ENCODE data around the gene LIN7C. TPM values are rescaled to one million over a fixed set of nuclear protein-coding genes. Genes with fewer than 3 reads are reported as not detected.
"Not testable (repeated sequence)": the region's sequence is repeated elsewhere in the genome, so short reads cannot be mapped to it uniquely, and the experiment has no call there.

The LIN7C gene
- total RNA-seq, 3 donors from 2014 or later = 41.0 to 51.4 (median 44.4) TPM

DNA sequence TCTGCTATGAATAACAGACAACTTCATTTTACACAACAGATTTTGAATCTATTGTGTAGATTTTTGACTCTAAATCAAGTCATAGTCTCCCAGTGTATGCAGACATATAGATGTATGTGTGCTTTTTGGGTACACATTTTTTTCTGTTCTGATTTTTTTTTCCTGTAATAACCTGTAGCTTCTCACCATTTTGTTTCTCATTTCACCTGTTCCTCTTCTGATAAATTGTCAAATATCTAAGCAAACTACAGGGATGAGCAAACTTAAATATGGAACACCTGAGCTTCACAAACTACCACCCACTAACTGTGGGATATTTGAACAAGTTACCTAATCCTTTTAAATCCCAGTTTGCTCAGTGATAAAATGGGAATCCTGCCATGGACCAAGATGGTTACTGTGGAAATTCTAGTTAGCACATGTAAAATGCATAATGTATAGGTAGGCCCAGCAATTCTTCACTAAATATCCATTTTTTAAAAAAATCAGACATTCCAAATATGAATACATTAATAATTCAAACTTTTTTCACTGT is 49.7 kb downstream of the LIN7C start:
- Mint-ChIP-seq H3K36me3 (ENCODE audit: insufficient read depth) (no peaks in the 10 kb centered on the region), H3K4me3 (no peak overlapping the region), H3K4me1 (ENCODE audit: low read depth) (no peaks in the 10 kb centered on the region), H3K9me3 (no peaks in the 10 kb centered on the region), H3K27me3 (ENCODE audit: low read depth) (peaks cover 2% of the 10 kb centered on the region)
- ATAC-seq (no peak), DNase-seq (no peak)

DNA sequence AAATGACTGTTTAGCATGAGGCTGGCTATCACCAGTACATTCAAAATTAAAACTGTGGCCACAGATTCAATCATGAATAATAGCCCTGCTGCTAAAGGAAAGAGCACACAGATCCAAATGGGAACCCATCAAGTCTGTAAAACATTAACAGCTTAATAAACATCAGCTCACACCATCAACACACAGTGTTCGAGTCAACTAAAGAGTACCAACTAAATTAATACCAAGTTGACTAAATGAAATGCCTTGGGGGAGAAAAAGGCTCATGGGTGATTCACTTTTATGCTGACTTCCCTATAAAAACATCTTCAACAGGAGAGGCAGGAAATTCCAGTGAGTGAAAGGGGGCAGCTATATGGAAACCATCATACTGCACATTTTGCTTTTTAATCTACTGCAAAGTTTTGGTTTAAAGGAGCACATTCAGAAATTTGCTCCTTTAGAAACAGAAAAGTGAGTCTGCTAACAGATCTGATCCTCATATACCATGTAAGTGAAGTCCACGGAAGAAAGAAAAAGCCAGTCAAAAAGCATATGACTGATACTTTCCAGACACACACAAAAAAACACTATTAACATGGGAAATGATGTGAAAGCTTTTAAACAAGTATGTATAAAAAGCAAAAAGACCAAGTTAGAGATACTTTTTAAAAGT is 50.3 kb downstream of the LIN7C start:
- ATAC-seq = no peak
- Mint-ChIP-seq H3K36me3 (ENCODE audit: insufficient read depth) (no peaks in the 10 kb centered on the region), H3K27me3 (ENCODE audit: low read depth) (no peaks in the 10 kb centered on the region), H3K9me3 (no peaks in the 10 kb centered on the region), H3K4me1 (ENCODE audit: low read depth) (no peaks in the 10 kb centered on the region), H3K4me3 (no peak overlapping the region)
- DNase-seq = no peak

DNA sequence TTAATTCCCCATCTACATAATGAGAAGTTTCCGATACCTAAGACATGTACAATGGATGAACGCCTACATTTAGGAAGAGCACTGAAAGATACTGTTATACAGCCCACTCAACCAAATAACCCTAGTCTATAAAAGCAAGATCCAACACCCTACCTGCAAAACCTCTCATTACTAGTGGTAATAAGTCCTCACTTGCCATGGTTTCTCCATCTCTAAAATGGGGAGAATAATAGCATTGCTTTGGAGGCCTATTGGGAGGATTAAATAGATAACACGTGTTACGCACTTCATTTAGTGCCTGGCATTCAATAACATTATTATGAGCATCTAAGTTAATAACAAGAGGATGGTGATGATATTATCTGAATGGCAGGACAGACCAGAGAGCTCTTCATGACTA is 50.9 kb downstream of the LIN7C start:
- no peak for ATAC-seq
- DNase-seq = no peak
- H3K27me3 Mint-ChIP-seq (ENCODE audit: low read depth) = no peaks in the 10 kb centered on the region
- no peak overlapping the region for H3K4me3 Mint-ChIP-seq
- no peaks in the 10 kb centered on the region for H3K4me1 Mint-ChIP-seq (ENCODE audit: low read depth)
- no peaks in the 10 kb centered on the region for H3K9me3 Mint-ChIP-seq
- no peaks in the 10 kb centered on the region for H3K36me3 Mint-ChIP-seq (ENCODE audit: insufficient read depth)

DNA sequence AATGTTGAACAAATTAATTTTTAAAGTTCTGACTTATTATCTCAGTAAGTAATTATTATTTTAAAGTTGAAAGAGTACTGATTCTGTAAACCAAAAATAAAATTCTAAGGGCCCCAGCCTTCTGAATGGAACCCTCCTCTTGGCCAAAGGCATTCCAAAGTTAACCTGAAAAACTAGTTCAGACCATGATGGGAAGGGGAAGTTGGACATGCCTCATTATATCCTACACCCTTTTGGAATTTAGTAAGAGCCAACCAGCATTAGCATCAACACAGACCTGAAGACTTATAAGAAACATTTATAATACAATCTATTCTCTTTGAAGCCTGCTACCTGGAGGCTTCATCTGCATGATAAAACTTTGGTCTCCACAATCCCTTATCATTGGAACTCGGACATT is 52.9 kb downstream of the LIN7C start:
- ATAC-seq (no peak), DNase-seq (no peak)
- Mint-ChIP-seq H3K36me3 (ENCODE audit: insufficient read depth) (no peaks in the 10 kb centered on the region), H3K4me1 (ENCODE audit: low read depth) (no peaks in the 10 kb centered on the region), H3K4me3 (no peak overlapping the region), H3K9me3 (no peaks in the 10 kb centered on the region), H3K27me3 (ENCODE audit: low read depth) (no peaks in the 10 kb centered on the region)

DNA sequence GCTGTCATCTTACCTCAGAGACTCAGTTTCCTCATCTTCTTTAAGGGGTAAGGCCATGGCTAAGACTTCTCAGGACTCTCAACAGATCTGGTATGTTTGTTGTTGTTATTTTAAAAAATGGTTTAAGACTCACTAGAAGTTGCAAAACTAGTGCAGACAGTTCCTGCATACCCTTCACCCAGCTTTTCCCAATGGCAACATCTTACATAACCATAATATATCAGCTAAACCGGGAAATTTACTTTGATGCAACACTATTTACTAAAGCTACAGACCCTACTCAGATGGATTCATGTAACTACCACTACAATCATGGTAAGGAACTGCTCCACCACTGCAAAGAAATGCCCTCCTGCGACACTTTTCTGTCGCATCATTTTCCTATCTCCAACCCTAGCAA is 54.4 kb downstream of the LIN7C start:
- H3K4me1 Mint-ChIP-seq (ENCODE audit: low read depth) = no peaks in the 10 kb centered on the region
- no peak overlapping the region for H3K4me3 Mint-ChIP-seq
- ATAC-seq (no peak), DNase-seq (no peak)
- H3K9me3 Mint-ChIP-seq = no peaks in the 10 kb centered on the region
- H3K36me3 Mint-ChIP-seq (ENCODE audit: insufficient read depth) = no peaks in the 10 kb centered on the region
- H3K27me3 Mint-ChIP-seq (ENCODE audit: low read depth) = no peaks in the 10 kb centered on the region

DNA sequence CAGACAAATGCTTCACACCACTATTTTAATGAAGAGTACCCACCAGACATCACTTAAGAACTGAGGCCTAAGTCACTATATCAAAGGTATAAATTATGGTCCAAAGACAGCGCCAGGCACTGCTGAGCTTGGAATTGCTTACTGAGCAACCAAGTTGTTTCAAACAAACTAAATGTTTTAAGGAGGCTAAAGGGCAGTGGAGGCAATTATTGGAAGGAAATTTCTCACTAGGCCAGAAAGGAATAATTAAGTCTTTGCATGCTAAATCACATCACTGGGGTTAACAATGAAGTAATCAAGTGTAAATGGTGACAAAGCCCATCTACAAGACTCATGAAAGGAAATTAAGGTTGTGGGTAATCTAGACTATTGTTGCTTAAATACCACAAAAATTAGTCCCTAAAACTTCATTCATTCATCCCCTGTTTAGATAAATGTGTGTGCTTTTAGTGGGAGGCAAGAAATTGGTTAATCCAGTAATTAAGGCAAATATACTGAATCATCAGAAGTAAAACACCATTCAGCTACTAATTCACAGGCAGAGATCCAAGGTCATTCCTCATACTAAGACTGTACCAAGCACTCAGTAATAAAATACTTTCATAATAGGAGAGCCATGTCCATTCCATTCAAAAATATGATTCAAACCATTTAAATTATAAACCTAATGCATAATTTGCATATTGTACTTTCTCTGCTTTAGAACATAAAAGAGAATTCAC is 55.2 kb downstream of the LIN7C start:
- ATAC-seq (no peak), DNase-seq (no peak)
- no peaks in the 10 kb centered on the region for H3K4me1 Mint-ChIP-seq (ENCODE audit: low read depth)
- no peaks in the 10 kb centered on the region for H3K9me3 Mint-ChIP-seq
- H3K27me3 Mint-ChIP-seq (ENCODE audit: low read depth) = no peaks in the 10 kb centered on the region
- no peaks in the 10 kb centered on the region for H3K36me3 Mint-ChIP-seq (ENCODE audit: insufficient read depth)
- no peak overlapping the region for H3K4me3 Mint-ChIP-seq

DNA sequence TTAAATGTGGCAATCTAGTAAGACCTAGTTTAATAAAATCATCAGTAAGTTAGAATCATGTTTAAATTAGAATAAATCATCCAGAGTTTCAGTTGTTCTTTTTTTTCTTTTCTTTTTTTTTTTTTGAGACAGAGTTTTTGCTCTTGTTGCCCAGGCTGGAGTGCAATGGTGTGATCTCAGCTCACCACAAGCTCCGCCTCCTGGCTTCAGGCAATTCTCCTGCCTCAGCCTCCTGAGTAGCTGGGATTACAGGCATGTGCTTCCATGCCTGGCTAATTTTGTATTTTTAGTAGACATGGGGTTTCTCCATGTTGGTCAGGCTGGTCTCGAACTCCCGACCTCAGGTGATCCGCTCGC is 58.4 kb downstream of the LIN7C start:
- H3K4me1 Mint-ChIP-seq (ENCODE audit: low read depth); DNase-seq; H3K4me3 Mint-ChIP-seq; ATAC-seq; H3K27me3 Mint-ChIP-seq (ENCODE audit: low read depth); H3K36me3 Mint-ChIP-seq (ENCODE audit: insufficient read depth); H3K9me3 Mint-ChIP-seq: not testable (repeated sequence)

DNA sequence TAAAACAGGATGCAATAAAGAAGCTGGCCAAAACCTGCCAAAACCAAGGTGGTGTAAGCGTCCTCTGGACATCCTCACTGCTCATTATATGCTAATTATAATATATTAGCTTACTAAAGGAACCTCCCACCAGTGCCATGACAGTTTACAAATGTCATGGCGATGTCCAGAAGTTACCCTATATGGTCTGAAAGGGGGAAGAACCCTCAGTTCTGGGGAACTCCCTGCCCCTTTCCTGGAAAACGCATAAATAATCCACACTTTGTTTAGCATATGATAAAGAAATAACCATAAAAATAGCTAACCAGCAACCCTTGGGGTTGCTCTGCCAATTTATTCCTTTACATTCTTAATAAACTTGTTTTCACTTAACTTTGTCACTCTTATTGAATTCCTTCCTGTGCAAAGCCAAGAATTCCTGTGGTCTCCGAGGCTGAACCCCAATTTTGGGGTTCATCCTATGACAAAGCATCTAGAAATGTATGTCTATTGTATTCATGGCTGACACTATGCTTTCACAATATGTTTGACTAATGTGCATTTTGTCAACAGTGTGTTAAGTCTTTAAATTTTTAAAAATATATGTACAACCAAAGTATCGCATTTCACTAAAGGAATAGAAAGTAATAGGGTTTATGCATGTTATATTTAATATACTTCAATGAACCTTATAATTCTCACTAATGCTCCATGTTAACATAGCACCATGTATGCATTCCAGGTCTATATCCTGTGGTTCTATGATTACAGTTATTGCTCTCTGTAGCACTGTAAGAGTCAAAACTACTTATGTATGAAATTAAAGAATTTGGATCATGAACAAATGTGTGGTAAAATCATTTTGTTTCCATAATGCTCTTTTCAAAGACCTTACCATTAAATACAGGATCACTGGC is 59.0 kb downstream of the LIN7C start:
- Mint-ChIP-seq H3K36me3 (ENCODE audit: insufficient read depth) (no peaks in the 10 kb centered on the region), H3K4me1 (ENCODE audit: low read depth) (no peaks in the 10 kb centered on the region), H3K4me3 (no peak overlapping the region), H3K27me3 (ENCODE audit: low read depth) (peaks cover 4% of the 10 kb centered on the region), H3K9me3 (no peaks in the 10 kb centered on the region)
- no peak for ATAC-seq
- no peak for DNase-seq

DNA sequence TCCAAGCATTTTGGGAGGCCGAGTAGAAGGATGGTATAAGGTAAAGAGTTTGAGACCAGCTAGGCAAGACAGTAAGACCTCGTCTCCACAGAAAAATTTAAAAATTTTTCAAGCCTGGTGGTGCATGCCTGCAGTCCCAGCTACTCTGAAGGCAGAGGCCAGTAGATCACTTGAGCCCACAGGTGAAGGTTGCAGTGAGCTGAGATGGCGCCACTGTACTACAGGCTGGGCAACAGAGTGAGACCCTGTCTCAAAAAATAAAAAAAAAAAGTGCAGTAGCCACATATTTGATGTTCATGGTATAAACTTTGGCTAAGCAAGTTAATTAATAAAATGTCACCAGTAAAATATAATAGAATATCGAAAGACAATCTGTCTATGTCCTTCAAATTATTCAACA is 60.9 kb downstream of the LIN7C start:
- Mint-ChIP-seq H3K4me3 (no peak overlapping the region), H3K4me1 (ENCODE audit: low read depth) (no peaks in the 10 kb centered on the region), H3K27me3 (ENCODE audit: low read depth) (peaks cover 12% of the 10 kb centered on the region), H3K36me3 (ENCODE audit: insufficient read depth) (no peaks in the 10 kb centered on the region), H3K9me3 (no peaks in the 10 kb centered on the region)
- DNase-seq = no peak
- no peak for ATAC-seq

DNA sequence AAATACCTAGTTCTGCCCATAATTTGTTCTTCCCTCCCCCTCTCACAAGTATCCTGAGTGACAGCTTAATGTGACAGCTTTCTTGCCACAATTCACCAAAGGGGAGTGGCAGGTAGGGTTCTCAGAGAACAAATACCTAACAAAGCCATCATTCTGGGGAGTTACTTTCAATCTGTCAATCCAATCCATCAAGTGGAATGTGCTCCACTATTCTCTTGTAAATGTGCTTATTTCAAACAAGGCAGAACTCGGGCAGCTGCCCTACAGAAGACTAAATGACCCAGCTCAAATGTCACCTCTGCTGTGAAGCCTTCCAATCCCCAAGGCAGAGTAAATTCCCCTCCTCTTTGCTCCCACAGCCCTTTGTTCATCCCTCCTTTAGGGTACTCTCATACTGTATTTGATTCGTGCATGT is 61.8 kb downstream of the LIN7C start:
- DNase-seq = no peak
- H3K36me3 Mint-ChIP-seq (ENCODE audit: insufficient read depth) = no peaks in the 10 kb centered on the region
- H3K4me3 Mint-ChIP-seq = no peak overlapping the region
- H3K9me3 Mint-ChIP-seq = no peaks in the 10 kb centered on the region
- peaks cover 12% of the 10 kb centered on the region for H3K27me3 Mint-ChIP-seq (ENCODE audit: low read depth)
- no peaks in the 10 kb centered on the region for H3K4me1 Mint-ChIP-seq (ENCODE audit: low read depth)
- ATAC-seq = no peak

Other genes starting within 250 kb of the LIN7C start
- gene CCDC34, start 143.6 kb downstream of the LIN7C start, total RNA-seq = 1 to 10 TPM; 5.5 to 6.9 (median 6.3) TPM
- gene LGR4, start 34.0 kb downstream of the LIN7C start, total RNA-seq = under 1 TPM; 0.21 to 0.61 (median 0.57) TPM
- under 1 TPM in 1 of 3 donors, not detected in 2; 0.05 TPM for gene BDNF, start 193.7 kb upstream of the LIN7C start, total RNA-seq

Measured in activated T-cell treated with anti-CD3 and anti-CD28 coated beads, Interleukin-2, amount 50 U/mL, for 4 hours (primary cell).